IPS DF 4.7 (cell line): ENCODE results near the gene ITGAX.

Source experiments
- DNase-seq: peaks from one replicate; pipeline ENCODE4 v3.0.0-alpha.2; 2013; ENCODE audit warnings: low spot score; ENCODE audit errors: extremely low read depth

The ITGAX gene

DNA sequence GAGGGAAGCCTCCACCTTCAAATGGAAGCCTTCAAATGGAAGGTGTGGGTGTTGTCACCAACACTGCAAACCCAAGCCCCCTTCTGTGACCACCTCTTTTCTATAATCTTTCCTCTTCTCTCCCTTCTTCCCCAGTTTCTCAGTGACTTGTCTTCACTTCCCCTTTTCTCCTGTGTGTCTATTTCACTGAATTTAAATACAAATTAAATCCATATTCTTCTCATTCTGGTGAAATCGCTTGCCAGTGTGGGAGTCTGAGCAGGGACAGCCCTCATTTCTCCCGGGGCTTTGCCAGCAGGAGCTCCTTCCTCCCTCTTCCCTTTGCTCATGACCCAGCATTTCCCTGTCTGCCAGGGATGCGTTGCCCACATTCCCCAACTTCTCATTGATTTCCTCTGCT is 6.4 kb upstream of the ITGAX start:
- DNase-seq: no peak

DNA sequence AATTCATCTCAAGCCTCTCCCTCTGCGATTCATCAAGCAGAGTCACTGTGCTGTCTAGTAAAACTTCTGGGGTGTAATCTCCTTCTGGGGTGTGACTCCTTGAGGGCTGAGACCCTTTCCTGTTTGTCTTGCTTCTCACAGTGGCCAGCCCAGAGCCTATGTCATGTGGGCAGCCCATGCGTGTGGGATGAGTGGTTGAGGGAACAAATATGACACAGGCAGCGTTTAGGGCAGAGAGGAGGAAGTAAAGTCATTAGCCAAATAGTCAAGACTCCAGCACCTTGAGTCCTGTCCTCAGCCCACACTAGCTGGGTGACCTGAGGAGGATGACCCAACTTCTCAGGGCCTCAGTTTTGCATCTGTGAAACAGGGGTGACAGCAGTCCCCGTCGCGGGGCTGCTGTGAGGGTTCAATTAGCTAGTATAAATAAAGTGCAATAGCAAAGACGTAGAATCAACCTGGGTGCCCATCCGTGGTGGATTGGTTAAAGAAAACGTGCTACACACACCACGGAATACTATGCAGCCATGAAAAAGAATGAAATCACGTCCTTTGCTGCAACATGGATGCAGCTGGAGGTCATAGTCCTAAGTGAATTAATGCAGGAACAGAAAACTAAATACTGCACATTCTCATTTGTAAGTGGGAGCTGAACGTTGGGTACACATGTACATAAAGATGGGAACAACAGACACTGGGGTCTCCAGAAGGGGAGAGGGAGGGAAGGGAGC is 4.5 kb upstream of the ITGAX start:
- no peak for DNase-seq

DNA sequence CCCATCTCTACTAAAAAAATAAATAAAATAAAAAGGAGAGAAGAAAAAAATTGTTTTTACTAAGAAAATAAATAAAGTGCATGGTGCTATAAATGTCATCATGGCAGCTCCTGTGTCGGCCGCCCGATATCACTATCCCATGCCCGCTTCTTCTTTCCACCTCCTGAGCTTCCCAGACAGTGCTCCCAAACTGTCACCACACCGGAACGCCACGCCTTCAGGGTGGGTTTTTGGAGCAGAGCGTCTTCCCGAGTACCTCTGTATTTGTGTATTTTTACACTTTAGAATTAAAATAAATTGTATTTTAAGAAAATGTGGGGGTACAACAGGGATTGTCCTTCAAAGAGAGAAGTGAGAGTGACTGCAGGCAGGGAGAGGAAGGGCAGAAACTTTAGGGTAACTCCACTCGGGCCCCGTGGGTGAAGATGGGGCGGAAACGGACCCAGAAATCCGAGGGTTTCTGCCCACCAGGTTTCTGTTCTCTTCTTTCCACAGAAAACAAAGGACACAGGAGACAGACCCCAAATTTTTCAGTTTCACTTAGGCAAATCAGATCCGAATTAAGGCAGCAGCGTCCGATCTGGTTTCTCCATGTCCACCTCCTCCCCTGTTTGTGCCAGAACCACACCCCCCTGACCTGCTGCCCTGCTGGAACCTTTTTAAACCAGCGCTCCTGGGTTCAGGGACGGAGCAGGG is 3.6 kb upstream of the ITGAX start:
- DNase-seq: no peak

DNA sequence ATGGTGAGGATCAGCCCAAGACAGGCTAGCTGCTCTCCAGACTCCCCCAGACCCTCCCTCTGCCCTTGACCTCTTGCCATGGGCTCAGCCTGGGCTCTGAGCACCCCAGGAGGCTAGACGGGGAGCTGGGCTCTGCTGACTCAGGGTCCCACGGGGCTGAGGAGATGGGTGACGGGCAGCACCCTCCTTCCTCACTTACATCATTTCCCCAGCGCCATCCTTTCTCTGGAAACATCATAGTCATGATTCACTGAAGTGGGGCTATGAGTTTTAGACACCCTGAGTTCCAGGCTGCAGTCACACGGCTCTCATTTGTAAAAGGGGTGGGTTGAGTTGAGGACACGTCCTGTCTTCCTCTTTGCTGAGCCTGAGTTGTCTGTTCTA is 3.0 kb upstream of the ITGAX start:
- no peak for DNase-seq

DNA sequence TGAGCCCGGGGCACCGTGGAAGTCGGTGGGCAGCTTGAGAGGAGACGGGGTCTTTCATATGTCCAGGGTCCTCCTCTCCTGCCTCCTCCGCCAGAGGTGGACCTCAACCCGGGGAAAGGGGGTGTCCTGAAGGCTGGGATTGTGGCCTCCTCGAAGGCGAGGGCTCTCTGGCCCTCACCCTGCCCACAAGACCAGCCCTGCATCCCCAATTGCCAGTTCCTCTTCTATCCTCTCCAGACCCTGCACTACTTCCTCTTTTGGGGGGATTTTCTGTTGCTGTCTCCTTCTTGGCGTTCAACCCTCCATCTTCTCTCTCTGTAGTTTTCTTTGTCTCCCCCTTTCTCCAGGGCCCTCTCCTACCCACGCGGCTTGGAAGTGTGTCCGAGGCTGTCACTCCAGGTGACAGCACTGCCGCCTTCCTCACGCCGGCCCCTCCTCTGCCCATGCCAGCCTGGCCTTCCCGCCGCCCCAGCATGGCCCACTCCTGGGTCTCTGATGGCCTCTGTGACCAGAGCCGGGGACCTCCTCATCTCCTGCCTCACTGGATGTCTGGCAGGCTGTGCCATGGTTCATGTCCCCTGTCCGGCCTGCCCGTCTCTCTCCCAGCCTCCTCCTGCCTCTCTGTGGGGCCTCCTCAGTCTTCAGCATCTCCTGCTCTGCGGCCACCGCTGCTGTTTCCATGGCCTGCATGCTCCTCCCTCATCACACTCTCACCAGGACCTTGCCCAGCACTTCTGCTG is 2.4 kb upstream of the ITGAX start:
- DNase-seq: no peak

DNA sequence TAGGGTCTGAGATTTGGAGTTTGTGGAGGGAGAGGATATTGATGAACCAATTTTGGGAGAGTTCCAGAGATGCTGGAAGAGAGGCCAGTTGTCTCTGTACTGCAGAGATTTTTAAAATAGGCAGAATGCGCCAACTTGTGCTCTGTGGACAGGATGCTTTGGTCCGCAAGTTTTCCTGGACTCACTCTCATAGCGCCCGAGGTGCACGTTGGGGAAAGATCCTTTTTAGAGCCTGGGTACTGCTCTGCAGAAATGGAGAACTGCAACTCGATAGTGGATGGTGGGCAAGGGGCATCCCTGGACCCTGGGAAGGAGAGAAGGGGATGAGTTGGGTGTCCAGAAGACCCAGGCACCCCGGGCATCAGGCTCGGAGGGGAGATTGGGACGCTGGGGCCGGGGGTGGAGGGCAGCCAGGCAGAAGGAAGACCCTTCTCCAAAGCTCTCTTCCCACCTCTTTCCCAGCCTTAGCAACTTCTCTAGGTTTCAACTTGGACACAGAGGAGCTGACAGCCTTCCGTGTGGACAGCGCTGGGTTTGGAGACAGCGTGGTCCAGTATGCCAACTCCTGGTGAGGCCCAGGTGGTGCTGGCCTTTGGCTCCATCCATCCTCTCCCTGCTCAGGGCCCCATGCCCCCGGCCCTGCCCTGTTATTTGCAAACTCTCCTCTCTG is 590 bp downstream of the ITGAX start:
- DNase-seq: no peak

DNA sequence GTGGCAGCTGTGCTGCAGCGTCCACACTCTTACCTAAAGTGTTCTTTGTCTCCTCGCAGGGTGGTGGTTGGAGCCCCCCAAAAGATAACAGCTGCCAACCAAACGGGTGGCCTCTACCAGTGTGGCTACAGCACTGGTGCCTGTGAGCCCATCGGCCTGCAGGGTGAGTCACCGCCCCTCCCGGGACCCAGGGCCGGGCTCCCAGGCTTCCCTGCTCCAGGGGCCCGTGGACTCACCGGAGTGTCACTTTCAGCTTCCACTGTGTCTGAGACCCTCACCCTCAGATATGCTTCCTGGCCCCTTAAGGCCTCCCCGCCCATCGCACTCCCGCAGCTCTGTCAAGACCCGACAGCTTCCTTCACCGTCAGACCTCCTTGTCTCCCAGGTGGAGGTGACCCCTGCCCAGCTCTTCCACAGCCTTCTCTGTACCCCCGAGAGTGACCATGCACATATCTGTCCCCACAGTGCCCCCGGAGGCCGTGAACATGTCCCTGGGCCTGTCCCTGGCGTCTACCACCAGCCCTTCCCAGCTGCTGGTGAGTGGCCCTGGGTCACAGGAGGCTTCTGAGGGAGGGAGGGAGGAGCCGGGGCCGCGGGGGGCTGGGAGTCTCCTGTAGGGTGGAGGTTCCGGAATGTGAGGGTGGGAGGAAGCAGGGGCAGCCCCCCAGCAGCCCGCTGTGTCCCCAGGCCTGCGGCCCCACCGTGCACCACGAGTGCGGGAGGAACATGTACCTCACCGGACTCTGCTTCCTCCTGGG is 1.8 kb downstream of the ITGAX start:
- no peak for DNase-seq

DNA sequence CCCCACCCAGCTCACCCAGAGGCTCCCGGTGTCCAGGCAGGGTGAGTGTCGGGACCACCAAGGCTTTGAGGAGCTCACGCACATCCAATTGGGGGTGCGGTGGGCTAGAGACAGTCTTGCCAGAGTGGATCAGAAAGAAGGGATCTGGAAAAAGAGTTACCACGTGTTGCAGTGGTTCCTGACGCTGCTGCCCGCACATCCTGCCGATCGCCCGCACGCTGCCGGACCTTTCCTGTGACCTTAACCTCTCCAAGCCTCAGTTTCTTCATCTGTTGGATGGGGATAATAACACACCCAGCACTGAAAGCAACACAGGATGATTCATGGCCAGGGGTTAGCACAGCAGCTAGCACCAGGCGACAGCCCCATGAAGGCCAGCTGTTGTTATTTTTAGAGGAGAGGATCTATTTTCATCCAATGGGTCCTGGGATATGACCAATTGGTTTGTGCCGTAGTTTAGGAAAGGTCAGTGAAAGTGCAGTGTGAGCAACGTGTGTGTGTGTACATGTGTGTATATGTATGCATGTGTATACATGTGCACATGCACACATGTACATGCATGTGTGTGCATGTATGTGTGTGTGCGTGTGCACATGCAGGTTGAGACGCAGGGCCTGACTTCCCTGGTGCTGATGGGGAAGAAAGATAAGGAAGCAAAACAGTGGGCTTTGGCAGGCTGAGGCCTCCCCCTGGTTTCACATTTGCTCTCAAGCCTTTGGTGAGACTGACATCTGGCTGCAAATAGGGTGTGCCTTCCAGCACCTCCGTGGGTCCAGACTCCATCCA is 2.5 kb downstream of the ITGAX start:
- DNase-seq: no peak

DNA sequence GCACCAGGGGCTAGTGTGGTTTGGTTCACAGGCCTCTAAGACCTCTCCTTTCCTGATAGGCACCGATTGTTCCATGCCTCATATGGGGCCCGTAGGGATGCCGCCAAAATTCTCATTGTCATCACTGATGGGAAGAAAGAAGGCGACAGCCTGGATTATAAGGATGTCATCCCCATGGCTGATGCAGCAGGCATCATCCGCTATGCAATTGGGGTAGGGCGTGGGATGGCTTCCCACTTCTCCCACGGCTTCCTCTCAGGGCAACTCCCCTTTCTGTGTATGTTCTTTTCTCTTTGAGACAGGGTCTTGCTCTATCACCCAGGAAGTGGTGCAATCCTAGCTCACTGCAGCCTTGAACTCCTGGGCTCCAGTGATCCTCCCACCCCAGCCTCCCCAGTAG is 5.3 kb downstream of the ITGAX start:
- no peak for DNase-seq

DNA sequence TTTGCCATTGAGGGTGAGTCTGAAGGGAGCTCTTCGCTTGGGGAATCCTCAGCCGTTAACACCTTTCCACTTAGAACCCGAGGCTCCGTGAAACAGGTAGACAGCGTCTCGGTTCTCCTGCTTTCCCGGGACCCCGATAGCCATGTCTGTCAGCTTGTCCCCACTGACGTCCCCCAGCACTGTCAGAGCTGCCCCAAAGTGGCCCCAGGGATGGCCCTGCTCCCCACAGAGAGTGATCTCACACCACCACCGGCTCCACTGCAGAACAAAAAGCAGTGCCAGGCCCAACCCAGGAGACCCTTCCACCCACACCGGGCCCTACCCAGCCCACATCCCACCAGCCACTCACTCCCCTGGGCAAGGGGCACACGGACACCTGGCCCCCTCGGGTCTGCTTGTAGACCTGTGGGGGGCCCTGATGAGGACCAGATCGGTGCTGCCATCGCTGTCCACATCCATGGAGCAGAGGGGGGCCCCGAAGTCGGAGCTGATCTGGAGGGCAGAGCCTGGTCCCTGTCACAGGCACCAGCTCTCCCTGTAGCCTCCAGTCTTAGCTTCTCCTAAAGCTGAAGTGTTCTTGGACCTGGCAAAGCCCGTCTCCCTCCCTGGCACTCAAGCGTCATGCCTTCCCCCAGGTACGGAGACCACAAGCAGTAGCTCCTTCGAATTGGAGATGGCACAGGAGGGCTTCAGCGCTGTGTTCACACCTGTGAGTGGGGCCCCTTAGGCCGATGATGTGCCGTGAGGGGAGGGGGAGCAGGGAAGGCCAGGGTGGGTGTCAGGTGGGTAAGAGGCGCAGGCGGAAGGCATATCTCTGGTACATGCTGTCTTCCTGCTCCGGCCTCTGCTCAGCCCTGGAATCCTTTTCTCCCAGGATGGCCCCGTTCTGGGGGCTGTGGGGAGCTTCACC is 6.5 kb downstream of the ITGAX start:
- no peak for DNase-seq

DNA sequence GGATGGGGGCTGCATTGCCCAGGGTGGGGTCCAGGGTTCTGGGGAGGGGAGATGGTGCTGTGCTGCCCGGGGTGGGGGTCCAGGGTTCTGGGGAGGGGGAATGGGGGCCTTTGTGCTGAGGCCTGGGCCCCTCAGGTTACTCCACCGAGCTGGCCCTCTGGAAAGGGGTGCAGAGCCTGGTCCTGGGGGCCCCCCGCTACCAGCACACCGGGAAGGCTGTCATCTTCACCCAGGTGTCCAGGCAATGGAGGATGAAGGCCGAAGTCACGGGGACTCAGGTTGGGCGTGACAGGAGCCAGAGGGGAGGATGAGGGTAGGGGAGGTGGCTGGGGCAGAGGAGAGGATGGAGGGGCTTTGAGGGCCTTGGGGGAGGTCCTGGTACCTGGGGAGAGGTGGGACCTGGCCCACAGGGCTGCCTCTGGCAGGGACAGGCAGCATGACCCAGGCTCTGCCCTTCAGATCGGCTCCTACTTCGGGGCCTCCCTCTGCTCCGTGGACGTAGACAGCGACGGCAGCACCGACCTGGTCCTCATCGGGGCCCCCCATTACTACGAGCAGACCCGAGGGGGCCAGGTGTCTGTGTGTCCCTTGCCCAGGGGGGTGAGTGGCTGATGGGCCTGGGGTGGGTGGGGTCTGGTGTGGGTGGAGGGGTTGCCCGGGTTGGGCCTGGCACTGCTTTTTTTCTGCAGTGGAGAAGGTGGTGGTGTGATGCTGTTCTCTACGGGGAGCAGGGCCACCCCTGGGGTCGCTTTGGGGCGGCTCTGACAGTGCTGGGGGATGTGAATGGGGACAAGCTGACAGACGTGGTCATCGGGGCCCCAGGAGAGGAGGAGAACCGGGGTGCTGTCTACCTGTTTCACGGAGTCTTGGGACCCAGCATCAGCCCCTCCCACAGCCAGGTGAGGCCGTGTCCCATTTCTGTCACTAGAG is 7.8 kb downstream of the ITGAX start:
- no peak for DNase-seq

DNA sequence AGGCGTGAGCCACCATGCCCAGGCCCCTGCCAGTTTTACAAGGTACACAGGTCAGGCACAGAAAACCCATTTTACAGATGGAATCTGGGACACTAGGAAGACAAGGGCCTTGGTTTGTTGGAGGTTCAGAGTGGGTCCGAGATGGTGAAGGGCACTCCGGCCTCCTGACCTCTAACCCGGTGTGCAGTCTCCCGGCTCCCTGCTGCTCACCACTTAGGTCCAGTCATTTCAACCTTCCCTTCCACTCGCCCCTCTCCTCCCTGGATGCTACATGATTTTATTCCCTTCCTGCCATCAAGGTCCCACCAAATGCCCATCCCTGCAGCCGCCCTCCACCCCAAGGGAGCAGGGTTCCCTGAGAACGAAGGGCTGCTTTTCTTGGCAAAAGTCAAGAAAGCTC is 8.7 kb downstream of the ITGAX start:
- DNase-seq: no peak

DNA sequence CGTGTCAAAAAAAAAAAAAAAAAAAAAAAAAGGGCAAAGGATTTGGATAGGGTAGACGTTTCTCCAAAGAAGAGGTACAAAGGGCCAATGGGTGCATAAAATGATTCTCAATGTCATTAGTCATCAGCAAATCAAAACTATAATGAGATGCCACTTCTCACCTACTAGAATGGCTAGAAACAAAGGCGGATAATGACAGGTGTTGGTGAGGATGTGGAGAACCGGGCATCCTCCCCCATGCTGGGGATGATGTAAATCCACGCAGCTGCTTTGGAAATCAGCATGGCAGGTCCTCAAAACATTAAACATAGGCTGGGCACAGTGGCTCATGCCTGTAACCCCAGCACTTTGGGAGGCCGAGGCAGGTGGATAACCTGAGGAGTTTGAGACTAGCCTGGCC is 9.4 kb downstream of the ITGAX start:
- no peak for DNase-seq

DNA sequence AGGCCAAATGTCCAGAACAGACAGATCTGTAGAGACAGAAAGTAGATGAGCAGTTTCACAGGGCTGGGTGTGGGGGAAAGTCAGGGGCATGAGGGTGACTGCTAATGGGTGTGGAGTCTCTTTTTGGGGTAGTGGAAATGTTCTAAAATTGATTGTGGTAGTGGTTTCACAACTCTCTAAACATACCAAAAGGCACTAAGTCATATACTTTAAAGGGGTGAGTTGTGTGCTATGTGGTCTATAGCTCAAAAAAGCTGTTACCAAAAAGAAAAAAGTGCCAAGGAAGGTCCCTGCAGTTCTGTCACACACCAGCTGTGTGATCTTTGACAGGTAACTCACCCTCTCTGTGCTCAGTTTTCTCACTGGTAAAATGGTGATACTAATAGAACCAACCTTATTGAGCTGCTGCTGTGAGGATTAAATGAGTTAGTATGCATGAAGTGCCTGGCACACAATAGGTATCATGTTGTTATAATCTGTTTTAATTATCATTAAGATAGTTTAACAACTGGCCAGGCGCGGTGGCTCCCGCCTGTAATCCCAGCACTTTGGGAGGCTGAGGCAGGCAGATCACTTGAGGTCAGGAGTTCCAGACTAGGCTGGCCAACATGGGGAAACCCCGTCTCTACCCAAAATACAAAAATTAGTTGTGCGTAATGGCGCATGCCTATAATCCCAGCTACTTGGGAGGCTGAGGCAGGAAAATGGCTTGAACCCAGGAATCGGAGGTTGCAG is 10.3 kb downstream of the ITGAX start:
- no peak for DNase-seq

DNA sequence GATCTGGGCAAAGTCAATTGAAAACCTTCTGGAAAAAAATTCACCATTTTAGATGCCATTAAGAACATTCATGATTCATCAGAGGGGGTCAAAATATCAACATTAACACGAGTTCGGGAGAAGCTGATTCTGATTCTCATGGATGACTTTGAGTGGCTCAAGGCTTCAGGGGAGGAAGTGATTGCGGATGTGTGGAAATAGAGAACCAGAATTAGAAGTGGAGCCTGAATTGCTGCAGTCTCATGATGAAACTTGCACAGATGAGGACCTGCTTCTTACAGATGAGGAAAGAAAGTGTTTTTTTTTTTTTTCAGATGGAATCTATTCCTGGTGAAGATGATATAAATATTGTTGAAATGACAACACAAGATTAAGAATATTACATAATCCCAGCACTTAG is 12.9 kb downstream of the ITGAX start:
- DNase-seq: no peak

DNA sequence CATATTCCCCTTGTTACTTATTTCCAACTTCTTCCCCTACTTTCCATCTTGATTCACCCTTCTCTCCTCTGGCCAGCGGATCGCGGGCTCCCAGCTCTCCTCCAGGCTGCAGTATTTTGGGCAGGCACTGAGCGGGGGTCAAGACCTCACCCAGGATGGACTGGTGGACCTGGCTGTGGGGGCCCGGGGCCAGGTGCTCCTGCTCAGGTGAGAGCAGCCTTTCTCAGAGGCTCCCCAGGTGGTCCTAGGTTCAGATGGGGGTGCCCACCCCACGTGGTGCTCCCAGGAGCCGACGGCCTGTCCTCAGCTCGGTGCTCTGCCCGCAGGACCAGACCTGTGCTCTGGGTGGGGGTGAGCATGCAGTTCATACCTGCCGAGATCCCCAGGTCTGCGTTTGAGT is 16.0 kb downstream of the ITGAX start:
- no peak for DNase-seq

DNA sequence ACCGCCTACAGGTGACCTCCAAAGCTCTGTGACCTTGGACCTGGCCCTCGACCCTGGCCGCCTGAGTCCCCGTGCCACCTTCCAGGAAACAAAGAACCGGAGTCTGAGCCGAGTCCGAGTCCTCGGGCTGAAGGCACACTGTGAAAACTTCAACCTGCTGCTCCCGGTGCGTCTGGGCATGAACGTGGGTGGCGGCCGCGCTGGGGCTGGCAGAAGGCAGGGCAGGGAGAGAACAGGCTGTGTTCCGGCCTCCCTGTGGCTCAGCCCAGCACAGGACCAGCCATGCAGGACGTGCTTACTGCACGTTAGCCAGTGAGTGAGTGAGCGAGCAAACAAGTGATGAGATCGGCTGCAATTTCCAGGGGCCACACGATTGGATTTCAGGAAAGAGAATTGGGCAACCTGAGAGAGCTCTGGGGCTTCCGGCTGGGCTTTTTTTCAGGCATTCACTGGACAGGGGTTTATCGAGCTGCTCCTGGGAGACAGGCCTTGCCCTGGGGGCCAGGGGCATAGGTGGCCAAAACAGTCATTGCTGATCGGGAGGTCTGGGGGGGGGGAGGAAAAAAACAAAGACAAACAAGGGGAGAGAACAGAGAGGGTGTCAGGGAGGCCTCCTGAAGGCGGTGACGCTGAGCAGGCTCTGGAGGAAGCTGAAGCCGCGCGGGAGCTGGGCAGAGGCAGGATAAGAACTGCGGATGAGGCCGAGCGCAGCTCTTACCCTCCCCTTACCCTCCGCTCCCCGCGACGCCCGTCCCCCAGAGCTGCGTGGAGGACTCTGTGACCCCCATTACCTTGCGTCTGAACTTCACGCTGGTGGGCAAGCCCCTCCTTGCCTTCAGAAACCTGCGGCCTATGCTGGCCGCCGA is 16.9 kb downstream of the ITGAX start:
- no peak for DNase-seq
